Large intestine (tissue), 3 donors: ENCODE results near the gene IGSF23. TPM values are rescaled to one million over a fixed set of nuclear protein-coding genes. Genes with fewer than 3 reads are reported as not detected.

ENCODE experiments used
- DNase-seq, 2 donors: peaks; one replicate each; pipeline versions ENCODE4 v3.0.0 to v3.0.0-alpha.2; 2013
- H3K27ac ChIP-seq: one replicate; pipeline ENCODE4 v1.5.1; 2013; ENCODE audit warnings: low read length
- H3K27me3 ChIP-seq: 2 replicates; pipeline ENCODE4 v1.6.1; 2013; ENCODE audit warnings: low read length; ENCODE audit not compliant: control insufficient read depth, insufficient read depth
- H3K36me3 ChIP-seq: 2 replicates; pipeline ENCODE4 v1.6.1; 2013; ENCODE audit warnings: low read length; ENCODE audit not compliant: control insufficient read depth, insufficient read depth
- H3K4me1 ChIP-seq: one replicate; pipeline ENCODE4 v1.6.1; 2013; ENCODE audit warnings: low read length; ENCODE audit not compliant: control insufficient read depth, insufficient read depth
- H3K4me3 ChIP-seq: one replicate; pipeline ENCODE4 v1.5.1; 2013; ENCODE audit warnings: low read length
- H3K9me3 ChIP-seq: one replicate; pipeline ENCODE4 v1.6.1; 2013; ENCODE audit warnings: mild to moderate bottlenecking, low read depth, low read length, moderate library complexity; ENCODE audit not compliant: control insufficient read depth
- WGBS: methylation state at CpG from one replicate; pipeline ENCODE4 v1.1.5; 2013; ENCODE audit warnings: low lambda C conversion rate; ENCODE audit not compliant: insufficient coverage; 5-methylcytosine and 5-hydroxymethylcytosine counted together
- polyA plus RNA-seq: library from polyadenylated mRNA; unstranded; fragments of 120-200 nt; gene quantifications from one replicate; pipeline ENCODE4 v1.2.1, GENCODE V29; 2013

Gene IGSF23
- polyA plus RNA-seq, 1 donor, result 11.5 TPM

GRCh38 chr19:44649578-44650145, 36.3 kb downstream of the IGSF23 start:
- Histone ChIP-seq H3K9me3 (no peaks in the 10 kb centered on the region), H3K4me1 (peaks cover 14% of the 10 kb centered on the region), H3K27me3 (no peaks in the 10 kb centered on the region), H3K4me3 (no peak overlapping the region), H3K36me3 (peaks cover 73% of the 10 kb centered on the region), H3K27ac (no peak overlapping the region)
- no peak for DNase-seq
- WGBS, result no CpG with 5 or more reads among the region's 15 CpGs

DNA sequence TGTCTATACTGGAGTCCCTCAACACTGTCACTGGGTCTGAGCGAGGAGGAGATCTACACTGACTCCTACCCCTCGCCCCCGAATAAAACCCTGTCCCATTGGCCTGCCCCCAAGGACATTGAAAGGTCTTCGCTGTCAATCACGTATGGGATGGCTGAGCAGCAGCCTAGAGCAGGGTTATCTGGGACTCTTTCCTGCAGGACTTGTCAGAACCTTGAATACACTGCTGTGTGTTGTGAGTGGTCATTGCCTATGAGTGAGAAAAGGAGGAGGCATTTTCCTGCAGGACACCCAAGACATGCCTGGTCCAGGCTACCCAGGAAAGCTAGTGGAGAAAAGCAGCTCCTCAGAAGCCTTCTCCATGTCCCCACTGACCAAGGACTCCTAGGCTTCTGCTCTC, 40.0 kb downstream of the IGSF23 start:
- Histone ChIP-seq H3K27me3 (no peaks in the 10 kb centered on the region), H3K36me3 (peaks cover 94% of the 10 kb centered on the region), H3K4me1 (peaks cover 19% of the 10 kb centered on the region), H3K4me3 (no peak overlapping the region), H3K9me3 (no peaks in the 10 kb centered on the region), H3K27ac (peak overlapping the region; percentile 73)
- no CpG with 5 or more reads among the region's 5 CpGs for WGBS
- DNase-seq, result no peak

GRCh38 chr19:44653977-44654774, 40.8 kb downstream of the IGSF23 start:
- DNase-seq, result peak; percentile 81 to 87
- Histone ChIP-seq H3K4me1 (peaks cover 18% of the 10 kb centered on the region), H3K27me3 (no peaks in the 10 kb centered on the region), H3K27ac (peak overlapping the region; percentile 73), H3K9me3 (no peaks in the 10 kb centered on the region), H3K4me3 (no peak overlapping the region), H3K36me3 (peaks cover 94% of the 10 kb centered on the region)
- 14% methylated on average over 1 of the region's 16 CpGs for WGBS

- no CpG with 5 or more reads among the region's 25 CpGs for WGBS
- Histone ChIP-seq H3K36me3 (peaks cover 97% of the 10 kb centered on the region), H3K9me3 (no peaks in the 10 kb centered on the region), H3K27ac (no peak overlapping the region), H3K4me3 (no peak overlapping the region), H3K4me1 (peaks cover 18% of the 10 kb centered on the region), H3K27me3 (no peaks in the 10 kb centered on the region)
- DNase-seq, result peak; percentile 41 to 62
These were observed 44.0 kb downstream of the IGSF23 start for GRCh38 chr19:44657211-44657921.

DNA sequence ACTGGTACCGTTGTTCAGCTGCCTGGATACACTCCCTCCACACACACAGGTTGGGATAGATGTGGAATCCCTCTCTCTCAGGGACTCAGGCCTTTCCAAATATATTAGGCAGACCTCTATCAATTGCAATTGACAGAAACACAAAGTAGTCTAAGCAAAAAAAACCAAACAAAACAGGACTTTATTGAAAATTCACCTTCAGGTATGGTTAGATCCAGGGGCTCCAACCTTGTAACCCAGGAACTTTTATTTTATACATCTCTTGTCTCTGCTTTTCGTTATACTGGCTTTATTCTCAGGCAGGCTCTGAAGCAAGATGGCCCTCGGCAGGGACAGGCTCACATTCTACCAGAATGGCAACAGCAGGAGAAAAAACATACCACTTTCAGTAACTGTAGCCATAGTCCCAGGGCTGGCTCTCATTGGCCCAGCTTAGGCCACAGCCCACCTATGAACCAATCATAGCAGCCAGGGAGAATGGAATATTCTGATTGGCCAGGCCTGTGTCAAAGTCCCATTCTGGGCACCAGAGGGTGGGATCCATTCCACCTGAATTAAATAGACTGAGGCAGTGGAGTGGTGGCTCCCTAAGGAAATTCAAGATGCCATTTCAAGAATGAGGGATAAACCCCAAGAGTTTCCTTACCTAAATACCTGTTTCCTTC, 44.8 kb downstream of the IGSF23 start:
- DNase-seq, result no peak
- whole genome bisulfite sequencing, result 80% methylated on average over 2 of the region's 3 CpGs
- Histone ChIP-seq H3K27me3 (no peaks in the 10 kb centered on the region), H3K36me3 (peaks cover 98% of the 10 kb centered on the region), H3K4me1 (peaks cover 18% of the 10 kb centered on the region), H3K4me3 (no peak overlapping the region), H3K27ac (no peak overlapping the region), H3K9me3 (no peaks in the 10 kb centered on the region)

DNA sequence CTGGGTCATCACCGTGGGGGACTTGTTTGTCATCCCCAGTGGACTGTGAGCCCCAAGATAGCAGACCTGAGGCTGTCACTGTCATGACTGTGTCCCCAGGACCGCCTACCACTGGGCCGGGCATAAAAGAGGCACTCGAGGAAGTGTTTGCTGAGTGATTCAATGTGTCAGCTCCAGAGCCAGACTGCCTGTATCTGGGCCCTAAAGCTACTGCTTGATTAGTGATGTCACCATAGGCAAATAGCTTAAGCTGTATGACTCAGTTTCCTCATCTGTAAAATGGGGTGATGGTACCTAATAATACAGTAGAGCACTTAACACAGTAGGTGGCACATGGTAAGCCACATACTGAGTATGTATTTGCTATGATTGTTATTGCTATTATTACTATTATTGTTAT, 46.7 kb downstream of the IGSF23 start:
- H3K4me1 ChIP-seq, result peaks cover 7% of the 10 kb centered on the region
- DNase-seq, result no peak
- peaks cover 97% of the 10 kb centered on the region for H3K36me3 ChIP-seq
- no peak overlapping the region for H3K27ac ChIP-seq
- no CpG with 5 or more reads among the region's 4 CpGs for WGBS
- H3K9me3 ChIP-seq, result no peaks in the 10 kb centered on the region
- no peak overlapping the region for H3K4me3 ChIP-seq
- no peaks in the 10 kb centered on the region for H3K27me3 ChIP-seq

DNA sequence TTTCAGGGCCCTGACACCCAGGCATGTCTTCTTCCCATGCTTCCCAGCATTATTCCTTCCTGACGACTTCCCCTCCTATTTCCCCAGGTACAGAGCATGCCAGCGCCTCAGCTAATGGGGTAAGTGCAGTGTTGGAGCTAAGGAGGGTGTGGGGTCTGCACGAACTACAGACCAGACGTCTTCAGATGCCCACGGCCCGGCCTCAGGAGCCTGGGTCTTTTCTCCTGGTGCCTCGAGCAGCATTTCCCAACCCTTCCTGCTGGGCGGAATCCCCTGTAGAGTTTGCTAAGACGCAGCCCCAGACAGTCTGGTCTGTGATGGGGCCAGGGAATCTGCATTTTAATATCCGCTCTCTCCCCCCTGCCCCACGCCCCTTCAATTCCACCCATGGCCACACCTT, 47.8 kb downstream of the IGSF23 start:
- Histone ChIP-seq H3K4me1 (peaks cover 7% of the 10 kb centered on the region), H3K27me3 (no peaks in the 10 kb centered on the region), H3K9me3 (no peaks in the 10 kb centered on the region), H3K36me3 (peaks cover 89% of the 10 kb centered on the region), H3K4me3 (no peak overlapping the region), H3K27ac (no peak overlapping the region)
- WGBS, result no CpG with 5 or more reads among the region's 11 CpGs
- DNase-seq, result no peak

DNA sequence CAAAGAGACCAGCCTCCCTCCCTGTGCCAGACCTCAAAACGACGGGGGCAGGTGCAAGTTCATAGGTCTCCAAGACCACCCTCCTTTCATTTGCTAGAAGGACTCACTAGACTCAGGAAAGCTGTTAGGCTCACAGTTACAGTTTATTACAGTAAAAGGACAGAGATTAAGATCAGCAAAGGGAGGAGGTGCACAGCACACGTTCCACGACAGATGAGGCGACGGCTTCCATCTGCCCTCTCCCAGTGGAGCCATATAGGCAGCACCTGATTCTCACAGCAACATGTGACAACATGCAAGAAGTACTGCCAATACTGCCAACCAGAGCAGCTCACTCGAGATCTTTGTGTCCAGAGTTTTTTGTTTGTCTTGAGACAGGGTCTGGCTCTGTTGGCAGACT, 48.5 kb downstream of the IGSF23 start:
- no peaks in the 10 kb centered on the region for H3K9me3 ChIP-seq
- peaks cover 4% of the 10 kb centered on the region for H3K4me1 ChIP-seq
- H3K27me3 ChIP-seq, result no peaks in the 10 kb centered on the region
- no CpG with 5 or more reads among the region's 7 CpGs for WGBS
- H3K27ac ChIP-seq, result no peak overlapping the region
- no peak overlapping the region for H3K4me3 ChIP-seq
- peaks cover 83% of the 10 kb centered on the region for H3K36me3 ChIP-seq
- DNase-seq, result no peak

DNA sequence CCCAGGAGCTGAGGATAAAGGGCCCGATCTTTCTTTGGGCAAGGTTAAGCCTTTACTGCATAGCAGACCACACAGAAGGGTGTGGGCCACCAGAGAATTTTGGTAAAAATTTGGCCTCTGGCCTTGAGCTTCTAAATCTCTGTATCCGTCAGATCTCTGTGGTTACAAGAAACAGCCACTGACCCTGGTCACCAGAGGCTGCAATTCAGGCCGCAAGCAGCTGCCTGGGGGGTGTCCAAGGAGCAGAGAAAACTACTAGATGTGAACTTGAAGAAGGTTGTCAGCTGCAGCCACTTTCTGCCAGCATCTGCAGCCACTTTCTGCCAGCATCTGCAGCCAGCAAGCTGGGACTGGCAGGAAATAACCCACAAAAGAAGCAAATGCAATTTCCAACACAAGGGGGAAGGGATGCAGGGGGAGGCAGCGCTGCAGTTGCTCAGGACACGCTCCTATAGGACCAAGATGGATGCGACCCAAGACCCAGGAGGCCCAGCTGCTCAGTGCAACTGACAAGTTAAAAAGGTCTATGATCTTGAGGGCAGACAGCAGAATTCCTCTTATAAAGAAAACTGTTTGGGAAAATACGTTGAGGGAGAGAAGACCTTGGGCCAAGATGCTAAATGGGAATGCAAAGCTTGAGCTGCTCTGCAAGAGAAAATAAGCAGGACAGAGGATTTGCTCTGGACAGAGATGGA, 49.5 kb downstream of the IGSF23 start:
- H3K27ac ChIP-seq, result no peak overlapping the region
- H3K4me3 ChIP-seq, result no peak overlapping the region
- H3K9me3 ChIP-seq, result no peaks in the 10 kb centered on the region
- no peaks in the 10 kb centered on the region for H3K4me1 ChIP-seq
- no peaks in the 10 kb centered on the region for H3K27me3 ChIP-seq
- peaks cover 74% of the 10 kb centered on the region for H3K36me3 ChIP-seq
- WGBS, result 63% methylated on average over 1 of the region's 7 CpGs
- DNase-seq, result no peak

- WGBS, result no CpG with 5 or more reads among the region's 5 CpGs
- Histone ChIP-seq H3K27ac (no peak overlapping the region), H3K36me3 (peaks cover 62% of the 10 kb centered on the region), H3K4me3 (no peak overlapping the region), H3K27me3 (no peaks in the 10 kb centered on the region), H3K4me1 (no peaks in the 10 kb centered on the region), H3K9me3 (no peaks in the 10 kb centered on the region)
- no peak for DNase-seq
These were observed 50.6 kb downstream of the IGSF23 start for GRCh38 chr19:44663996-44664395.
